Activated naive CD4-positive, alpha-beta T cell treated with Interleukin-2 at 50 U/mL for 16 hours (primary cell): Measurements from ENCODE around the gene NPB.

ENCODE experiments used
- DNase-seq: peaks from one replicate; pipeline ENCODE4 v3.0.0-alpha.2; 2020

Gene NPB

GRCh38 chr17:81902023-81902652 is at the start of gene NPB:
Gene NPB (plus strand): TSS chr17:81902238. CDS start chr17:81902278, 40 bp downstream.
- DNase-seq, result no peak

DNA sequence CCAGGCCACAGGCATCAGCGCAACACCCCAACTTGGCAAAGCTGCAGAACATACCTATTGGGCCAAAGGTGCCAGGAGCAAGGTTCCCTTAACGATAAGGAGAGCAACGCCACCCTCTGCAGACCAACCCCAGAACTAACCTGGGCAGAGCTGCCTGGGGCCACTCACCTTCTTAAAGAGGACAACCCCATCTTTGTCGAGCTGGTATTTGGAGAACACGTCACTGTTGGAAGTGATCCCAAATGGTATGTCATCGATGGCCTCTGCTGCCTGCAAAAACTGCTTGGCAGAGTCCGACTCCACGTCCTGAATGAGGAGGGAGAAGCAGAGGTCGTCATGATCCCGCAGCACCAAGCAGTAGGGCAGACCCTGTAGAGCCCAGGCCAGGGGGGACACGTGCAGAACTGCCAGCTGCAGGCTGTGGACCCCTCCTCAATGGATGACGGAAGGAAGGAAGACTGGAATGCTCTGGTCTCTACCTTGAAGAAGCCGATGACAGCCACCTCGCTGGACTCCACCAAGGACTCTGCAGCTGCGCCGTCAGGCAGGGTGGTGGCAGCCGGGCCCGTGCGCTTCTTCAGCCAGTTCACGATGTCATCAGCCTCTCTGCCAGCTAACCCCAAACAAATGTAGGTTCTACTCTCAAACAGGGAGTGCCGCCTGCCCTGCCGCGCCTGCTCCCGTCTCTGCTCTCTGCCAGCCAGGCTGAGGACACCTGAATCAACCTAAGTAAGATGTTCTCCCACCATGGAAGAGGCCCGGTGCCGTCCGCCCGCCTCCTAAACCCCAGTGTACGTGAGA is 46.9 kb upstream of the NPB start:
- DNase-seq, result no peak

DNA sequence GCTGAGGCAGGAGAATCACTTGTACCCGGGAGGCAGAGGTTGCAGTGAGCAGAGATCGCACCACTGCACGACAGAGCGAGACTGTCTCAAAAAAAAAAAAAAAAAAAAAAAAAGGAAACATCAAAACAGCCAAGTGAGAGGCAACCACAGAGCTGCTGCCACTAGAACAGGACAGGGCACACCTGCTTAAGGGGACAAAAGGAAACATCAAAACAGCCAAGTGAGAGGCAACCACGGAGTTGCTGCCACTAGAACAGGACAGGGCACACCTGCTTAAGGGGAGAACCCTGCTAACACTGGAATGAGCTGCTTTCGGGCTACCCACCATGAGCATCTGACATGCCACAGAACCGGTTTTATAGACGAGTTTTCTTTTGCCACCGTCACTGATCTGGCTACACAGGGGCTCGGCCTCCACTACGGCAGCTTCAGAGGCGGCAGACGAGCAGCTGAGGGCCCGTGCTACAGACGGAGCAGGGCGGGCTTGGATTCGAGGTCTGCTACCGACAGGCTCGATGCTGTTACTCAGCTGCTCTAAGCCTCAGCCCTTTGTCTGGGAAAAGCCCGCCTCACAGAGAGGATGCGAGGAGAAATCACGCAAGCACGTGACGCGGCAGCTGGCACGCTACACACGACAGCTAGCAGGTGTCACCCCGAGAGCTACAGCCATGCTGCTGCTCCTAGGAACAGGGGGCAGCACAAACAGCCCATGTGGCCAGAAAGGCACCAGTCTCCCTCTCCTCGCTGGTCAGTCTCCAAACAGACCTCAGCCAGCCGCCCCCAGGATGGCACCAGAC is 43.7 kb upstream of the NPB start:
- DNase-seq, result no peak

- DNase-seq, result no peak
Measured at GRCh38 chr17:81858967-81859905, 42.8 kb upstream of the NPB start.

DNA sequence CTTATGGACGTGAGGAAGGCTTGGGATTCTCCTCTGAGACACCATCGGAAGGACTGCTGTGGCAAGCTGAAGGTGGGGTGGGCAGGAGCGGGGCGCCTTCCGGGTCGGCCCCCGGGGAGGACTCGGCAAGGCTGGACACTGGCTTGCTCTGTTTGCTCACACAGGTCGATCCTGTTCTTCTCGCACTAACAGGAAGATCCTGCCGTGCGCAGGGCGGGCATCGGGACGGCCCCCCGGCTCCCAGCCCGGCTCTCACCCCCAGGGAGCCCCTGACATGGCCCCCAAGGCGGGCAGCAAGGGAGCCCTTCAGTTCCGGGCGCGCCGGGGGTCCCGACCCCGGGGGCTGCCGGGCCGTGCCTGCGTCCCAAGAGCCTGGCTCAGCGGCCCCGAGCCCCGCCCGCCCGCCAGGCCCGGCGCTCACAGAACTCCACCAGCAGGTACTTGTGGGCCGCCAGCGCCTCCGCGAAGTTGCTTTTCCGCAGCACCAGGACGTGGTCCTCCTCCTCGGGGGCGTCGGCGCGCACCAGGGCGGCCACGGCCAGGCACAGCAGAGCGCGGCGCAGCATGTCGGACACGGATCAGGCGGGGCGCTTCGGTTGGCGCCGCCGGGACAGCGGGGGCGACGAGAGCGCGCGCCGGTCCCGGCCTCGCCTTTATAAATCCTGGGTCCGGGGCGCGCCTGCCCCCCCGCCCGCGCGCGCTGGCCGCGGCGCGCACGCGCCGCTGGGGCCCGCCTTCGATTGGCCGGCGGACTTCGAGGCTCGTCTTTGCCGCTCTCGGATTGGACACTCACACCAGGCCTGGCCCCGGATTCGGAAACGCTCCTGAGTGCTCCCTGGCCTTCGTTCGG is 41.9 kb upstream of the NPB start, which contains the start of gene P4HB:
TSS of gene P4HB (minus strand) at position 630 of the 850 bp plus-strand sequence. CDS start at position 566, 64 bp downstream.
- no peak for DNase-seq

- peak; percentile 99 for DNase-seq
Measured at GRCh38 chr17:81860756-81861568, 41.1 kb upstream of the NPB start.

- DNase-seq, result no peak
Measured at GRCh38 chr17:81863123-81863675, 38.8 kb upstream of the NPB start.

DNA sequence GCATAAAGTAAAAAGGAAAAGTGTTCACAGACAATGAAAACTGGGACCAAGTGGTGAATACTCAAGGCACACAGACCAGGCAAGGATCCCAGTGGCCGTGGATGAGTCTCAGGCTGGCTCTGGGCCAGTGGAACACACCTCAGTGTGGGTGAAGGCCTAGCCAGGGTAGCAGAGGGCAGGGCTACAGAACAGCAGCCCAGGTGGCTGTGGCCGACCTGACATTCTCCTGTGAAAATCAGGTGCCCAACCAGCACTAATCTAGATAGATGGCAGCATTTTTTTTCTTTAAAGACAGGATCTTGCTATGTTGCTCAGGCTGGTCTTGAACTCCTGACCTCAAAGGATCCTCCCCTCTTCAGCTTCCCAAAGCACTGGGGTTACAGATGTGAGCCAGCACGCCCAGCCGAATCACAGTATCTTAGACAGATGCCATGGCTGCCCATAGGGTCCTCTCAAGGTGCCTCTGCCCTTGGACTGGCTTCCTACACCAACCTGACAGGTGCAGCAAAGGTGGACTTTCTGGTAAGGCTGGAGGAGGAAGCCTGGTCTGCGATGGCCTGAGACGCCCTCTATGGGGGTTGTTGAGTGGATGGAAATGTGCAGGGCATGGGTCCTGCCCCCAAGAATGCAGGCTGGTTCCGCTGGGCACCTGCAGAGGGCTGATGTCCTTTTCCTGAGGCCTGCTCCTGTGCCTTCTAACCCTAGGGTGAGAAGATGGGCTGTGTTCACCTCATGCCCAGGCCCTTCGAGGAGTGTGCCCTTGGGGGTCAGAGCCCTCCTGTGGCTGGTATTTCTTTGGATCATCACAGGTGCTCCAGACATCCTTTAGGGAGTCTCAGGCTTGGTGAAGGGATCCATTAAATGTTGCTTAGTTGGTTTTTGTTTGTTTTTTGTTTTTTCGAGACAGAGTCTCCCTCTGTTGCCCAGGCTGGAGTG is 37.9 kb upstream of the NPB start:
- no peak for DNase-seq

- no peak for DNase-seq
Measured at GRCh38 chr17:81865358-81865732, 36.7 kb upstream of the NPB start.

DNA sequence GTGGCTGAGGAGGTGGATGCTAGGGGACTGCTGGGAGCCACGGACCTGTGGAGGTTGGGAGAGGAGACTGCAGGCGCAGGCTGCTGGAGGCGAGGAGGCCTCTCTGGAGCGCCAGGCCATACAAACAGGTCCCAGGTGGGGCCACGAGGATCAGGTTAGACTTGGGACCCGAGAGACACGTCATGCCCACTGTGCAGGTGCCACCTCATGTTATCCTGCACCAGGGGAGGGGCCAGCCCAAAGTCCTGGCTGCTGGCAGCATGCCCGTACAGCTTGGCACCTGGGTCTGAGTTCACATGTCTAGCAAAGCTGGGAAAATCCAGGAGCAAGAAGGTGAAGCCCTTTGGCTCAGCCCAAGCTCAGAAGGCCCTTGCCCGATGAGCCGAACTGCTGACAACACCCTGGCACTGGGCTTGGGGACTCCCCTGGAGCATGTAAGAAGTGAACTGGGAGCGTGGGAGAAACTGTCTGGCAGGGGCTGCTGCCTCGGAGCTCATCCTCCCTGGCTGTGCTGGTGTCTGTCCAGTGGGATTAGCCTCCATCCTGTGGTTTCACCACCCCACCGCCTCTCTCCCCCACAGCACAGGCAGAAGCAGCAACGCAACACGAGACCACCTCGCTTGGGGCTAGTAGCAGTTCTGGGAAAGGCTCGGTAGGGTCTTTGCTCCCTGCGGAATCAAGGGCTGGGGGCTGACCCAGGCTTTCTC is 36.2 kb upstream of the NPB start:
- DNase-seq, result no peak

DNA sequence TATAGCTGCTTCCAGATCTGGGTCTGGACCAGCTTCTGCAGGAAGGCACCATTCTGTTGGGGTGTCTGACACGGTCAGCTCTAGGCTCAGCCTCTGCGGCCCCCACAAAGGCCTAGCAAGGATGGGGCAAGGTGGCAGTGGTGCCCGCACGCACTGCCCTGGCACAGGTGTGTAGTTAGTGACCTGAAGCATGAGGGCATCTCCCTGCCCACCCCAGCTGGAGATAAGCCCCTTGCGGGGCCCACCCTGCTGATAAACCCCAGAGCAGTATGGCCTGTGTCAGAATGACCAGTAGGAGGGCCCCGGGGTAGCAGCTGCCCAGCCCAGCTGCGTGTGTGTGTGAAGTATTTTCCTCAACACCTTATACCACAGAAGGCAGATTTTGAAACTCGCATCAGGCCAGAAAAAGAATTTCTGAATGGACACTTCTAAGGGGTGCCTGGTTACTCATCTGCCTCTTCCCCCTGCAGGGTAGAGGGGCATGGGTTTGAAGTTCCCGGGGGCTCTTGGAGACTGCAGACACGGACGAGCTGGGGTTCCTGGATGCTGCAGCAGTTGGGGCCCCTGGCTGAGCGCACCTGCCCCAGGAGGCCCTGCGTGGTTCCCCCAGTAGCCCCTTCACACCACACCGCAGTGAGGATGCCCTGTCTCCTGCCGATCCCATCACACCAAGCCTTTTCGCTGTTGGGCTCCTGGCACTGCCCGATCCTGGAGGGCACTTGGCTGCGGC is 35.4 kb upstream of the NPB start:
- DNase-seq, result no peak

DNA sequence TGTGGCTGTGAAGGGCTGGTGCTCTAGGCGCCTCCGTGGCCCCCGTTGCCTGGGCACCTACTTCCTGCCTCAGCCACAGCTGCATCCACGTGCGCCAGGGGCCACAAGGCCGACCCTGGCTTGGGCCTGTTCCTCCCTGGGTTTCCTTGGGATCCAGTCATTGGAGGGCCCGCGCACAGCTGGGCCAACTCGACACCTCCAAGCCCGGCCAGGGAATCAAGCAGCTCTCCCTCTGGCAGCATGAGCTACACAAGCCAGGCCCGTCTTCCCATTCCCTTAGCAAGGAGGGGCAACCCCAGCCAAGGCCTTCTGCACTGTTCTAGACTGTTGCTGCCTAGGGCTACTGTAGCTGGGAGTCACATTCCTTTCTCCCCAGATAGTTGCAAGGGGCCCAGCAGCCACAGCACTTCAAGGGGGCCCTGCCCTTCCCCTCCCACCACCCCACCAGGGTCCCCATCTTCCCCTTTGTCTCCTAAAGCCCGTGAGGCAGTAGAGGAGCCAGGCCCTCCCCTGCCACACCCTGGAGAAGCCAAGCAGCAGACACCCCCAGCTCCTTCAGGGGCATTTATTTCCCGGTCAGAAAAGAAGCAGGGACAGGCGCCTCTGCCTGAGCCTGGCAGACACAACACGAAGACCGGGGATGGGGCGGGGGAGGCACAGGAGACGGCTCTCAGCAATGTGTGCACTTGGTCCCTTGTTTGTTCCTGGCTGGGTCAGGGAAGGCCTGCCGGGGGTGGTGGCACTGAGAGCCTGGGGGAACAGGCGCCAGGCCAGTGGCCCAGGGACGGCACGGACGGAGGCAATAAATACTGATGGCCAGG is 34.7 kb upstream of the NPB start:
- no peak for DNase-seq

- DNase-seq, result no peak
Measured at GRCh38 chr17:81867991-81868673, 33.9 kb upstream of the NPB start.

DNA sequence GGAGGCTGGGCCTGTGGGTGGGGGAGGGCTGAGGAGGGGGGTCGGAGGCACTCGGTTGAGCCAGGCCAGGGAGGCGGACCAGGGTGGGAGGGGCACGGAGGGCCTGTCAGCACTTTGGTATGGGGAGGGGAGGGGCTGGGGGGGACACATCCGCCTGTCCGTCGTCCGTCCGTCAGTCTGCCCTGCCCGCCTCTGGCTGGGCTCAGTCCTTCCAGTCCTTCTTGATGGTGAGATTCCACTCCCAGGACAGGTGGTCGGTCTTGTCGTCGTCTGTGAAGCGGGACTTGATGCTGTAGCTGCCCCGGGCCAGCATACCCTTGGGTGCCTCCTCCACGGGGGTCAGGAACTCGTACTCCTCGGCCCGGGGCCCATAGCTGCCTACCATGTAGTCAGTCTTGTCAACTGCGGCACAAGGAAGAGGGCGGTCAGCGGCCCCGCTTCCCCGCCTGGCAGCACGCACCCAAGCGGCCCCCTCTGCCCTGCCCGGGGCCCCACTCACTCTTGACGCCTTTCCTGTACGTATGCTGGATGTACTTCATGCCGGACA is 33.3 kb upstream of the NPB start:
- DNase-seq, result no peak

GRCh38 chr17:81869221-81870130 is 32.6 kb upstream of the NPB start:
- peak; percentile 43 for DNase-seq
